GM18520 (cell line): ENCODE data around the gene NWD2.
"Not testable (repeated sequence)": the region's sequence is repeated elsewhere in the genome, so short reads cannot be mapped to it uniquely, and the experiment has no call there.

Experiments
- ATAC-seq: cut with Tn5 transposase; IDR thresholded peaks from one replicate; pipeline ENCODE4 v1.9.1; 2021; ENCODE audit not compliant: unreplicated experiment

The NWD2 gene

DNA sequence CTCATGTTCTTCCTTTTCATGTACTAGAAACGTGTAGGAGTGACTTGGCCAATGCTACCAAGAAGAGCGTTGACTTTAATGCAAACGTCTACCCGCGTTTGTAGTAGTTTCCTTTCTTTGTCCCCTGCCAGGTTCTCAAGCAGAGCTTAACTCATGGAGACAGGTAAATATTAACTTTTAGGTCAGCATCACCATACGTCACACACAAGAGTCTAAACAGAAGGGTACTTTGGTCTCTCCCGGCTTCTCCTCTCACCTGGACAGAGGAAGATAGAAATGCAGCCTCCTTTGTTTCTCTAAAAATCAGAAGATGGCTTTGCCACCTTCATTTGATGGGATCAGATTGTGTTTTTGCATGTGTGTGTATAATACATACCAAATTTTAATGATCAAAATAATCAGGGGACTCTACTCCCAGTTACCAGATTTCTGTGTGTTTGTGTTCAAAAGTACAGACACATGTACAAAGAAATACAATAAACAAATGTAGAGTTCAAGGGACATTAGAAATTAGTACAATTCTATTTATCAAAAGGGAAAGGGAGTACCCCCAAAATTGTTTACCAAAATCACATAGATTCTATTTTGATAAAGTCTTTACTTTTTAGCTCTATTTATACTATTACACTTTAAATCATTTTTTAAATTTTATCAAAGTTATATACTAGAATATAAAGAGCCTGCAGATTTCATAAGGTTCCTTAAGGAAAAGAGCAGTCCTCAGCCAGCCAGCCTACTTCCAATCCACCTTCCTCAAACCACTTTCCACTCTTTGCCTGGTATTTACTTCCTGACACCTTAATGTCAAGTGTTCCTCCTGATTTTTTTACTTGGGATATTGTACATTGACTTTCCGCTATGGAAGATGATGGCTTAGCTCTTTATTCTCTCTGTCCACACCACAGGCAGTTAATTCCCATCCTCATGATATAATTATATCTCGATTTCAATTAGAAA, 246.1 kb downstream of the NWD2 start:
- no peak for ATAC-seq

DNA sequence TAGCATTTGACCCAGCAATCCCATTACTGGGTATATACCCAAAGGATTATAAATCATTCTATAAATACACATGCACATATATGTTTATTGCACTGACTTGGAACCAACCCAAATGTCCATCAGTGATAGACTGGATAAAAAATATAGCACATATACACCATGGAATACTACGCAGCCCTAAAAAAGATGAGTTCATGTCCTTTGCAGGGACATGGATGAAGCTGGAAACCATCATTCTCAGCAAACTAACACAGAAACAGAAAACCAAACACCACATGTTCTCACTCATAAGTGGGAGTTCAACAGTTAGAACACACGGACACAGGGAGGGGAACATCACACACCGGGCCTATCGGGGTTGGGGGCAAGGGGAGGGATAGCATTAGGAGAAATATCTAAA, 250.8 kb downstream of the NWD2 start:
- ATAC-seq = not testable (repeated sequence)
